HG02870 (cell line): ENCODE results near the gene HSP90AA1.
"Not testable (repeated sequence)": the region's sequence is repeated elsewhere in the genome, so short reads cannot be mapped to it uniquely, and the experiment has no call there.

Experiments
- ATAC-seq: cut with Tn5 transposase; IDR thresholded peaks from one replicate; pipeline ENCODE4 v1.9.1; 2021; ENCODE audit warnings: mild to moderate bottlenecking, moderate library complexity; ENCODE audit not compliant: unreplicated experiment

Gene HSP90AA1

DNA sequence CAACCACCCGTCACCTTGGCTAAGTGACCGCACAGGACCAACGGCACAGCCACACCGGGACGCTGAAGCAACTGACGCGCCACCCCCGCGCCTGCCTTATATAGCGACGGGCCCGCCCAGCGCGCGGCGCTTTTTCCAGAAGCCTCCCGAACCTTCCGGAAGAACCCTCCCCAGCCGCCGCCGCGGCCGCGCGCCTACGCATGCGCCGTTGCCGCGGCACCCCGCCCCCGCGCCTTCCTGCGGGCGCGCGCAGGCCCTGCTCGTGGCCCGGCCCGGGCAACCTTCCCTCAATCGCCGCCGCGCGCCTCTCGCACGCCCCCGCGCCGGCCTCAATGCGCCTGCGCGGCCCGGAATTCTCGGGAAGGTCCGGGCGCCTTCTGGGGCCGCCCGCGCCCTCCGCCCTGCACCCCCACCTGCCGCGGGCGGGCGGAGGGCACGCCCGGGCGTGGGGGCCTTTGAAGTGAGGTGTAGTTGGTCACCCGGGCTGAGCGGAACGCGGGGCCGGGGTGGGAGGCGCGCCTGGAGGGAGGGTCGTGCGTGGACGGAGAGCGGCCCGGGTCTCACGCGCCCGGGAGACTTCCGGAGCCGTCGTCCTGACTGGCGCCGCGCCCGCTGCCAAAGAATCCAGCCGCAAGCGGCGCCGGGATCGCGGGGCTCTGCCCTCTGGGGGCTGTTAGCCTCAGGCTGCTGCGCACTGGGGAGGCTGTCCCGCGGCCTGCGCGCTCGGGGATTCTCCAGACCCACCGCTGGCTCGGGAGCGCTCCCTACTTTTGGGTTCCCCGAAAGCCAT is at the start of gene HSP90AA1:
Gene HSP90AA1 (minus strand): TSS at position 73 of the 790 bp plus-strand sequence. CDS start 666 bp downstream, outside the sequence.
- ATAC-seq, result peak; percentile 70

DNA sequence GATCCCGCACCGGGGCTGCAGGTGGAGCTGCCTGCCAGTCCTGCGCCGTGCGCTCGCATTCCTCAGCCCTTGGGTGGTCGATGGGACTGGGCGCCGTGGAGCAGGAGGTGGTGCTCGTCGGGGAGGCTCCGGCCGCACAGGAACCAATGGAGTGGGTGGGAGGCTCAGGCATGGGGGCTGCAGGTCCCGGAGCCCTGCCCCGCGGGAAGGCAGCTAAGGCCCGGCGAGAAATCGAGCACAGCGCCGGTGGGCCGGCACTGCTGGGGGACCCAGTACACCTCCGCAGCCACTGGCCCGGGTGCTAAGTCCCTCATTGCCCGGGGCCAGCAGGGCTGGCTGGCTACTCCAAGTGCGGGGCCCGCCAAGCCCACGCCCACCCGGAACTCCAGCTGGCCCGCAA is 48.6 kb upstream of the HSP90AA1 start:
- ATAC-seq, result not testable (repeated sequence)

DNA sequence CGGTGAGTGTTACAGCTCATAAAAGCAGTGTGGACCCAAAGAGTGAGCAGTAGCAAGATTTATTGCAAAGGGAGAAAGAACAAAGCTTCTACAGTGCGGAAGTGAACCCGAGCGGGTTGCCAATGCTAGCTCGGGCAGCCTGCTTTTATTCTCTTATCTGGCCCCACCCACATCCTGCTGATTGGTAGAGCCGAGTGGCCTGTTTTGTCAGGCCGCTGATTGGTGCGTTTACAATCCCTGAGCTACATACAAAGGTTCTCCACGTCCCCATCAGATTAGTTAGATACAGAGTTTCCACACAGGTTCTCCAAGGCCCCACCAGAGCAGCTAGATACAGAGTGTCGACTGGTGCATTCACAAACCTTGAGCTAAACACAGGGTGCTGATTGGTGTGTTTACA is 47.9 kb upstream of the HSP90AA1 start:
- not testable (repeated sequence) for ATAC-seq

DNA sequence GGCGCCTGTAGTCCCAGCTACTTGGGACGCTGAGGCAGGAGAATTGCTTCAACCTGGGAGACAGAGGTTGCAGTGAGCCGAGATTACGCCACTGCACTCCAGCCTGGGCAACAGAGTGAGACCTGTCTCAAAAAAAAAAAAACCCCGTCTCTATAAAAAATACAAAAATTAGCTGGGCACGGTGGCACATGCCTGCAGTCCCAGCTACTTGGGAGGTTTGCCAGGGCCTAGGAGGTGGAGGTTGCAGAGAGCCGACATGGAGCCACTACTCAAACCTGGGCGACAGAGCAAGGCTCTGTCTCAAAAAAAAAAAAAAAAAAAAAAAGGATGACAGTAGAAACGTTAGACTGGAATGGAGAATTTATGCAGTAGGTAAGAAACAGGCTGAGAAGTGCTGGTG is 47.2 kb upstream of the HSP90AA1 start:
- not testable (repeated sequence) for ATAC-seq

DNA sequence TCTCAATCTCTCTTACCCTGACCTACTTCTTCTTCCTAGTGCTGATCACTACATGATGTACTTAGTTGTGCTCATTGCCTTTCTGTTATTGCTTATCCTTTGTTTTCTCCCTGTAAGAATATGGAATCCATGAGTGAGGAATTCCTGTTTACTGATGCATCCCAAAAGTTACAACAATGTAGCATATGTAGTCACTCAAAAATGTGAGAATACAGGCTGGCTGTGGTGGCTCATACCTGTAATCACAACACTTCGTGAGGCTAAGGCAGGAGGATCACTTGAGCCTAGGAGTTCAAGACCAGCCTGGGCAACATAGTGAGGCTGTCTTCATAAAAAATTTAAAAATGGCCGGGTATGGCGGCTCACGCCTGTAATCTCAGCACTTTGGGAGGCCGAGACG is 44.9 kb upstream of the HSP90AA1 start:
- ATAC-seq, result no peak

DNA sequence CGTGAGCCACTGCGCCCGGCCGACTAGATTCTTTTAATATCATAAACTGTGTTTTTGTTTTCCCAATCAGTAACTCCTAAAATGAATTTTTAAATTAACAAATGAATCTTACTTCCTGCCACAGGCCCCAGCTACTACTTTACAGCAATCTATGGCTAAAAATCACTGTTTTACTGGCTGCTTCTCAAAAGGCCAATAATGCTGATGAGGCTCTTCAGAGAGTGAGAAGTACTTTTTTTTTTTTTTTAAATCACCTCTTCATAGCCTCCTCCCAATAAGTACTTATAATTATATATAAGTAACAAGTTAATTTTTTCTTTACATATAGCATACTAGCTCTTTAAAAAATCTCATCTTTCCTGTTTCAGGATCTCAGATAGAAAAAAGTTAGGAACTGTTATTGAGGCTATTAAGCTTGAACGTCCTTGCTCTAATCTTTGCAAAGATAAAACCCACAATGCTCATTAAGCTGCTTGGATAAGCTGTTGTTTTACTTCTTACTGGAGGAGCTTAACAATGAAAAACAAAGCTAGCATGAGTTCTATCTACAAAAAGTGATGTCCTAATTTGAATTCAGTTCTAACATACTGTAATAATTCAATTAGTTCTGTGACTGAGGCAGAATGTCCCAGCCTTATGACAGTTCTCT is 40.1 kb upstream of the HSP90AA1 start:
- ATAC-seq, result no peak

DNA sequence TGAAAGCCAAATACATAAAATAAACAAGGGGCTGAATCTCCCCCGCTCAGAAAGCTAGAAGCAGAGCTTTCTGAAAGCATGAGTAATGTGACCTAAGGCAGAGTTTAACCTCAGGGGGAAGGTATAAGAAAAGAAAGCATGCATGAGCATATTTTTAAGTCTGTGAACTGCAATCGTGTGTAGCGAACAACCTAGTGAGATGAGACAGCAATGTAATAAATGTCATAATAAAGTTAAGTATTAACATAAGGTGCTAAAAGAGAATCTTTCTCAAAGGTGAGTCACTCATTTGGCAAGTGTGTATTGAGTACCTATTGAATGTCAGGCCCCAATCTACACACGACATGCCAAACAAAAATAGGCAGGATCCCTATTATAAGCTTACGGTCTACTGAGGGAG is 38.7 kb upstream of the HSP90AA1 start:
- ATAC-seq, result no peak

DNA sequence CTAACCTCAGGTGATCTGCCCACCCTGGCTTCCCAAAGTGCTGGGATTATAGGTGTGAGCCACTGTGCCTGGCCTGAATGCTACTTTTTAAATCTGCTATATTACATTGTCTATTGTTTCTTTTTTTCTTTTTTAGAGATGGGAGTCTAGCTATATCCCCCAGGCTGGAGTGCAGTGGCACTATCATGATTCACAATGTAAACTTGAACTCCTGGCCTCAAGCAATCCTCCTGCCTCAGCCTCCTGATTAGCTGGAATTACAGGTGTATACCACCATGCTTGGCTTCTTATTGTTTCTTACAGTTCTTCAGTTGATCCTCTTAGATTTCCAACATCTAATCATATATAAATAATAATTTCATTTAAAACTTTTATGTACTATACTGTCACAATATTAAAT is 37.6 kb upstream of the HSP90AA1 start:
- no peak for ATAC-seq

DNA sequence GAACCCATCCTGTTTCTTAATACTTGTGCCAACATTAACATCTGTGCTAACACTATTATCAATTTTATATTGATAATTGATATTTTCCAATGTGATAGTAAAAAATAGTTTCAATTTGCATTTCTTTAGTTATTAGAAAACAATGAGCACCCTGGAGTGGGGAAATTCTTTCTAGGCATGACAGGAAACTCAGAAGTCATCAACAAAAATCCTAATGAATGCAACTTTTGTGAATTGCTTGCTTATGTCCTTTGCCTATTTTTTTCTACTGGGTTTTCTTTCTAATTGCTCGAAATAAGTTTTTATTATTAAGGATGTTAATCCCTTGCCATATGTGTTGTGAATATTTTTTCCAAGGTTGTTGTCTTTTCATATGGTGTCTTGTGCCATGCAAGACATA is 34.7 kb upstream of the HSP90AA1 start:
- ATAC-seq, result no peak

DNA sequence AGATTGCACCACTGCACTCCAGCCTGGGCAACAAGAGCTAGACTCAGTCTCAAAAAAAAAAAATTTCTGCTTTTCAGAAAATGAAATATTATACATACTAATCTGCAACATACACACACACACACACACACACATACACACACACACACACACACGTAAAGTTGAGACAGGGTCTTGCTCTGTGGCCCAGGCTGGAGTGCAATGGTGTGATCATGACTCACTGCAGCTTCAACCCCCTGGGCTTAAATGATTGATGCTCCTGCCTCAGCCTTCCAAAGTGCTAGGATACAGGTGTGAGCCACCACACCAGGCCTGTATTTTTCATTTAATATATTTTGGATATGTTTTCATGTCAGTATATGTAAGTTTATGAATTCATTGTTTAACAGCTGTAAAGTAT is 34.0 kb upstream of the HSP90AA1 start:
- ATAC-seq, result no peak

DNA sequence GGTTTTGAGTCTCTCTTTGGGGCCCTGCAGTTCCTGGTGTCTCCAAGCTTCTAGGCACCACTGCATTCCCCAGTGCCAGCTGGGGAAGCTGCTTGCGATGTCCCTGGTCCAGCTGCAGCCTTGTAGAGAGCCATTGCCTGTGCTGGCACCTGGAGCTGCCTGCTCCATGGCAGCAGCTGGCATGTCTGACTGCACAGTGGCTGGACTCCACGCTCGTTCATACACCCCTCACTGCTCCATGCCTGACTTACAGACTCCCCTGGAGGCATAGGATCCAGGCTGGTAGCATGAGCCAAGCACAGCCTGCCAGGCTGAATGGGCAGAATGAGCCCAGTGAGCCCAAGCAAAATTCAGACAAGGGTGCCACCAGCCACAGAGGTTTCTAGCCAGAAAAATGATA is 31.0 kb upstream of the HSP90AA1 start:
- ATAC-seq, result no peak

DNA sequence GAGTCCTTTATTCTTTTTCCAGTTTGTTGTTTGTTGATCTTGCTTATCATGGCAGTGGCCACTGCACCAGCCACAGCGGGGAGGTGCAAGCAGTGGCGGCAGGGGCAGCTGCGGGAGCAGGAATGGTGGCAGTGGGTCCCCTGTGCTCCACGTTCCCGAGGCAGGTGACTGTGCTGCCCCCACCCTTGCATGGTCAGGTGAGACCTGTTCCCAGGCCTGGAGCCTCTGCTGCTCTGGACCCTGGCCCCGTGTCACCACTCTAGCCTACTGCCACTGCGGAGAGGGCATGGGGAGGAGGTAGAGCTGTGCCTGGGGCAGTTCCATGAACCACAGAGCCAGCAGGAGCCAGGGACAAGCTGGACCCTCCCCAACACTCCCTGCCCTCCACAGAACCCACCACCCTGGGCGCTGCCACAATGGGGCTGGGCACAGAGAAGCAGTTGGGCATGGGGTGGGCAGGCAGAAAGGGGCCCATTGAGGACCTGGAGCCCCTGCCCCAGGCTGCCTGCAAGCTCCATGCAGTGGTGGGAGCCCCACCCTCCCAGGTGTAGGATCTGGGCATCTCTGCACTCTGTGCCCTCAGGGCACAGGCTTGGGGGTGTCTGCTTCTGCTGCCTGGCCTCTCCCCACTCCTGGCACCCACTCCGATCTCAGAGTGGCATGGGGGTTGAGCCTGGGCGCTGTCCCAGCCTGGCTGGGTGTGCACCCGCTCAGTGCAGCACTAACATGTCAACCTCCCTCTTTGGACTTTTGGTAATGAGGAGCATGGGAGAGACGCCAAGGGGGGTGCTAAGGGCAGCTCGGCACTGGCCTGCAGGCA is 29.7 kb upstream of the HSP90AA1 start:
- no peak for ATAC-seq

DNA sequence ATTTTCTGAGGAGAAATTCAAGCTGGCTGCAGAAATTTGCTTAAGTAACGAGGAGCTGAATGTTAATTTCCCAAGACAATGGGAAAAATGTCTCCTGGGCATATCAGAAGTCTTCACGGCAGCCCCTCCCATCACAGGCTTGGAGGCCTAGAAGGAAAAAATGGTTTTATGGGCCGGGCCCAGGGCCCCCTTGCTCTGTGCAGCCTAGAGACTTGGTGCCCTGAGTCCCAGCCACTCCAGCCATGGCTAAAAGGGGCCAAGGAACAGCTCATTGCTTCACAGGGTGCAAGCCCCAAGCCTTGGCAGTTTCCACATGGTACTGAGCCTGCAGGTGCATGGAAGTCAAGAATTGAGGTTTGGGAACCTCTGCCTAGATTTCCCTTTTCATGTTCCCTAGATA is 24.3 kb upstream of the HSP90AA1 start:
- ATAC-seq, result no peak

DNA sequence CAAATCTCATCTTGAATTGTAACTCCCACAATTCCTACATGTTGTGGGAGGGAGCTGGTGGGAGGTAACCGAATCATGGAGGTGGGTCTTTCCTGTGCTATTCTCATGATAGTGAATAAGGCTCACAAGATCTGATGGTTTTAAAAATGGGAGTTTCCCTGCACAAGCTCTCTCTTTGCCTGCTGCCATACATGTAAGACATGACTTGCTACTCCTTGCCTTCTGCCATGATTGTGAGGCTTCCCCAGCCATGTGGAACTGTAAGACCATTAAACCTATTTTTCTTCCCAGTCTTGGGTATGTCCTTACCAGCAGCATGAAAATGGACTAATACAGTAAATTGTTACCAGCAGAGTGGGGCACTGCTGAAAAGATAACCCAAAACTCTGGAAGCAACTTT is 22.5 kb upstream of the HSP90AA1 start:
- ATAC-seq, result not testable (repeated sequence)

DNA sequence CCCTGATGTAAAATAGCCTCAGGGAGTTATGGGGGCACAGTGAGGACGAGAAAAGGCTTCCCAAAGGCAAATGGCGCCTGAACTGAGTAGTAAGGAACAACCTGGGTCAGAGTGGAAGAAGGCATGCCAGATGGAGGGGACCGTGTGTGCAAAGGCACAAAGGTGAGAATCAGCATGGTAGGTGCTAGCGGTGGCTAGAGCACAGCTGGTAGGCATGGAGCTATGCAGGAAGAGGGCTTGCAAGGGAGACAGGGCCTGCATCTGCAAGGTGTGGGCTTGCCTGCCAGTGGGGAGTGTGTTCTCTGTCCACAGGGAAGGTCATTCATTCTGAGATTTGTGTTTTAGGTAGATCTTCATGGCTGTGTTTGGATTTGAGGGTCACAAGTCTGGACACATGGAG is 18.5 kb upstream of the HSP90AA1 start:
- no peak for ATAC-seq

DNA sequence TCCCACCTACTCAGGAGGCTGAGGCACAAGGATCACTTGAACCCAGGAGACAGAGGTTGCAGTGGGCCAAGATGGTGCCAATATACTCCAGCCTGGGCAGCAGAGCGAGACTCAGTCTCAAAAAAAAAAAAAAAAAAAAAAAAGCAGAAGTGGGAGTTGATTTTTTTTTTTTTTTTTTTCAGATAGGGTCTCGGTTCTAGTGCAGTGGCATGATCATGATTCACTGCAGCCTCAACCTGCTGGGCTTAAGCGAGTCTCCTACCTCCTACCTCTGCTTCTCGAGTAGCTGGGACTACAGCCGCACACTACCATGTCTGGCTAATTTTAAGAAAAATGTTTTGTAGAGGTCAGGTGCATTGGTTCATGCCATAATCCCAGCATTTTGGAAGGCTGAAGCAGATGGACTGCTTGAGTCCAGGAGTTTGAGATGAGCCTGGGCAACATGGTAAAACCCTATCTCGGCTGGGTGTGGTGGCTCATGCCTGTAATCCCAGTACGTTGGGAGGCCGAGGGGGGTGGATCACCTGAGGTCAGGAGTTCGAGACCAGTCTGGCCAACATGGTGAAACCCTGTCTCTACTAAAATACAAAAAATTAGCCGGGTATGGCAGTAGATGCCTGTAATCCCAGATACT is 16.3 kb upstream of the HSP90AA1 start:
- ATAC-seq, result no peak

DNA sequence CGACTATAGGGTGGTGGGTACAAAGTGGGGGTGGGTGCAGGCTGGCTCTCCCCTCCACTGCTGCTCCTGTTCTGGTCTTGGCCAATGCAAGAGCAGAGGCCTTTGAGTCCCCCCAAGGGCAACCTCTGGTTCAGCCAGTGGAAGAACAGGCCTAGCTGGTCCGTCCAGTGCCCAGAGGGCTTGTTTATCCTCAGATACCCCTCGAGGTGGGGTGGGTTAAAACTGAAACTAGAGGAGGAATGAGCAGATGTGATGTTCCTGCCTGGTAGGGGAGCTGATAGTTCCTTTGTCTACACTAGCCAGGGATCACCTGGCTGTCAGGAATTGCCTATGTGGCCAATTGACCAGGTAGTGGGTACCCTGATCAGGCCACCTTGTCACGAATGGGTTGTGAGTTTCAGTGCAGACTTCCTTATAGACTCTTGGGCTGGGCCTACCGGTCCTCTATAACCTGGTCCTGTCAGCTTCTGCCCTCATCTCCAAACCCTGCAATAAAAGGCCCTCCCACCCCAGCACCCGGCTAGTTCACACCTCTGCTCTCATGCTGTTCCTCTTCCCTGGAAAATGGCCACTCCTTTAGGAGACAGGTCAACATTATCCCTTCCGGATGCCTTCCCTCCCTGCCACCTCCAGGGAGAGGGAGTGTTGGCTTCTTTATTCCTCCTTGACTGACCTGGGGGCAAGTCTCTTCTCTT is 10.7 kb upstream of the HSP90AA1 start:
- ATAC-seq, result no peak

DNA sequence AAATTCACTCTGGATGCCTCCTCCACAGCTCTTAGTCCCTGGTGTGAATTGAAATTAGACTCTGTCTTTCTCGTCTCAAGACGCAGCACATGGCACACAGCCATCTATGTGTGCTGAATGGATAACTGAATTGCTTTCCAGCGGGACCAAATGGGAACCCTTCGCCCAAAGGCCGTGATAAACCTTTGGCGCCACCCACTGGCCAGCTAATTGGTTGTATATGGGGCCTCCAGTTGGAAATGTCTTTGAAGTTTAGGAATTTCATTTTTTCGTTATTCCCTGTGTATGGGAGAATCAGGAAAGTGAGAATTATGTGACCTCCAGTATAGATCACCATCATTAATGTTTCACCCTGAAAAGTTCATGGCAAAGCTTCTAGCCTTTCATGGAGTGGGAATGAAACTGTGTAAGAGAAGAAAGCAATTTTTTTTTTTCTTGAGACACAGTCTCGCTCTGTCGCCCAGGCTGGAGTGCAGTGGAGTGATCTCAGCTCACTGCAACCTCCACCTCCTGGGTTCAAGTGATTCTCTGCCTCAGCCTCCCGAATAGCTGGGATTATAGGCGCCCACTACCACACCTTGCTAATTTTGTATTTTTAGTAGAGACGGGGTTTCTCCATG is 9.8 kb upstream of the HSP90AA1 start:
- no peak for ATAC-seq

DNA sequence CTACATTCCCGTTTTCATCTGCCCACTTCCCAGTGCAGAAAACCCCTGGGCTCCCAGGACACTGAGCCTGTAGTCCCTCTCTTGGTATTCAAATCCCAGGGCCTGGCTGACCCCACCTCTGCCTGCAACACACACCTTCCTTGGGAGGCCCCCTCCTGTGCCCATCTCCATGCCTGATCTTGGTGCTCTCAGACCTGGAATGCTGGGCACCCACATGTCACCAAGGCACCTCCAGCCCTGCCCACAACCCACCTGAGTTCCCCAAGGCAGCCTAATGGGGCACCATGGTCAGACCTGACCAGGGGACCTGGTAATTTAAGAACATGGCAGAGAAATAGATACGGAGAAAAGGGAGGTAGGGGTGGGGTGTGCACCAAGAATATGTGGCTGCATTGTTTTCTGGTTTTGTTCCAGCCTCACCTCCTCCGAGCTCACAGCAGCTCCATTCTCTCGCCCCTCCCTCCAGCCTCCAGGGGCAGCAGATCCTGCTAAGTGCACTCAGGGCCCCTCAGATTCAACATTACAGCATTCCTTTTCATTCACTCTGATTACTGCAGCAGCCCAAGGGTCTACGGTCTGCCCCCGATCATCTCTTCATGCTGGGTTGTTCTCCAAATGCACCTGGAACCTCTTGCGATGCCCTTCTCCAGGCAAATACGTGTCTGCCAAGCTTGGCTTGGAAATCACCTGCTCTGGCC is 9.2 kb upstream of the HSP90AA1 start:
- ATAC-seq, result no peak
